AG04450 (cell line): ENCODE data around the gene COL5A1. TPM values are rescaled to one million over a fixed set of nuclear protein-coding genes. Genes with fewer than 3 reads are reported as not detected.

Experiments
- CTCF ChIA-PET: fragments of 300-600, 350-600 bp; formaldehyde crosslinking; extraction: SDS; loops from one replicate; lab custom pipeline; 2022; ENCODE audit warnings: antibody characterized with exemption, inconsistent platforms; lab: Charles Lee
- POLR2A ChIA-PET: fragments of 350-600 bp; formaldehyde crosslinking; extraction: SDS; loops from one replicate; lab custom pipeline; 2021; ENCODE audit warnings: antibody characterized with exemption, inconsistent platforms; lab: Yijun Ruan, JAX
- DNase-seq: peaks from one replicate; pipeline ENCODE4 v3.0.0-alpha.2; 2011; ENCODE audit warnings: low read depth, low spot score
- H3K27ac ChIP-seq: one replicate; pipeline ENCODE4 v1.5.1; 2012; ENCODE audit warnings: low read depth, low read length, control low read depth
- H3K27me3 ChIP-seq: one replicate; pipeline ENCODE4 v1.6.0; 2012; ENCODE audit warnings: low read length; ENCODE audit not compliant: control insufficient read depth, insufficient read depth
- H3K4me3 ChIP-seq: 2 replicates; pipeline ENCODE4 v1.5.1; 2011; ENCODE audit warnings: mild to moderate bottlenecking, low read depth, low read length, control low read depth
- H3K9me3 ChIP-seq: 2 replicates; pipeline ENCODE4 v1.5.1; 2012; ENCODE audit warnings: low read length; ENCODE audit not compliant: control insufficient read depth, insufficient read depth
- CTCF ChIP-seq: IDR thresholded peaks from 2 replicates; pipeline ENCODE4 v1.5.1; 2011; ENCODE audit warnings: low read depth, low read length, control low read depth, inconsistent platforms
- polyA plus RNA-seq: library from polyadenylated mRNA; depleted of rRNA; stranded (reverse); fragments of >200 nt; gene quantifications from 2 replicates; pipeline ENCODE4 v1.2.3, GENCODE V29; 2011

COL5A1 gene
- polyA plus RNA-seq, 1 experiment, result 73.3 TPM

GRCh38 chr9:134631881-134632280 is 9.7 kb upstream of the COL5A1 start:
- Histone ChIP-seq H3K9me3 (peaks cover 2% of the 10 kb centered on the region; the same call in 1 of the 2 replicates), H3K27me3 (no peaks in the 10 kb centered on the region), H3K27ac (no peak overlapping the region), H3K4me3 (no peak overlapping the region)
- ChIA-PET CTCF (no interaction called here), POLR2A (no interaction called here)
- TF ChIP-seq CTCF, result no peak
- DNase-seq, result no peak

GRCh38 chr9:134632329-134632728 is 9.3 kb upstream of the COL5A1 start:
- no peak for TF ChIP-seq CTCF
- ChIA-PET POLR2A (no interaction called here), CTCF (no interaction called here)
- Histone ChIP-seq H3K27me3 (no peaks in the 10 kb centered on the region), H3K27ac (no peak overlapping the region), H3K9me3 (peaks cover 2% of the 10 kb centered on the region; the same call in 1 of the 2 replicates), H3K4me3 (no peak overlapping the region)
- no peak for DNase-seq

- Histone ChIP-seq H3K27me3 (no peaks in the 10 kb centered on the region), H3K27ac (no peak overlapping the region), H3K4me3 (no peak overlapping the region), H3K9me3 (no peaks in the 10 kb centered on the region; the same call in 1 of the 2 replicates)
- CTCF ChIA-PET, result no interaction called here
- DNase-seq, result no peak
- POLR2A ChIA-PET, result no interaction called here
- TF ChIP-seq CTCF, result no peak
These were observed 8.1 kb upstream of the COL5A1 start for GRCh38 chr9:134633362-134634142.

- DNase-seq, result no peak
- TF ChIP-seq CTCF, result no peak
- Histone ChIP-seq H3K27ac (no peak overlapping the region), H3K9me3 (no peaks in the 10 kb centered on the region; the same call in 1 of the 2 replicates), H3K27me3 (no peaks in the 10 kb centered on the region), H3K4me3 (no peak overlapping the region)
- CTCF ChIA-PET, result no interaction called here
- POLR2A ChIA-PET, result no interaction called here
These were observed 7.4 kb upstream of the COL5A1 start for GRCh38 chr9:134634176-134634575.

GRCh38 chr9:134634667-134635230 is 6.9 kb upstream of the COL5A1 start:
- no peak for TF ChIP-seq CTCF
- no peaks in the 10 kb centered on the region for H3K27me3 ChIP-seq
- H3K27ac ChIP-seq, result no peak overlapping the region
- CTCF ChIA-PET, result no interaction called here
- no peak for DNase-seq
- no peaks in the 10 kb centered on the region; the same call in 1 of the 2 replicates for H3K9me3 ChIP-seq
- POLR2A ChIA-PET, result no interaction called here
- H3K4me3 ChIP-seq, result no peak overlapping the region
